ENCODE data around the gene ORMDL3. TPM values are rescaled to one million over a fixed set of nuclear protein-coding genes. Genes with fewer than 3 reads are reported as not detected.

The ORMDL3 gene
- total RNA-seq, 4 donors from 2014 or later, result 17.3 to 36.2 (median 29.6) TPM

DNA sequence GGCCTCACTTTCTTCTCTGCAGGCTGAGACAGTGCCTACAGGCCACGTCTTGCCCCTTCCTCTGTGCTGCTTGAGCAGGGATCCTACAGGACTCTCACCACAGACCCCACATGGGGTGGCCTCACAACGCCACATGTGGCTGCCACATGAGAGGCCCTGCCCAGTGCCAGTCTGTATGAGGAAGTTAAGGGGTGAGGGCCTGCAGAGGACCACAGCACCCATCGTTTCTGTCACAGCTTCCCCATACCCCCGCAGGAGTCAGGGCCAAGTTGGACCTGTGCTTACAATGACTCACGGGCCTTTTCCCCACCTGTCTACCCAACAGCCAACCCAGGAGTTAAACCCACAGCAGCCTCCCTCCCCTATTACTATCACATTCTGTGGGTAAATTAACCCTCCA lies 6.1 kb downstream of the ORMDL3 start:
- no peak for DNase-seq
- H3K27me3 ChIP-seq, result no peaks in the 10 kb centered on the region
- H3K4me3 ChIP-seq, result no peak overlapping the region
- no peak for ATAC-seq
- H3K36me3 ChIP-seq, result peaks cover 0 to 30% of the 10 kb centered on the region in 2 donors
- TF ChIP-seq, protein P1, sequence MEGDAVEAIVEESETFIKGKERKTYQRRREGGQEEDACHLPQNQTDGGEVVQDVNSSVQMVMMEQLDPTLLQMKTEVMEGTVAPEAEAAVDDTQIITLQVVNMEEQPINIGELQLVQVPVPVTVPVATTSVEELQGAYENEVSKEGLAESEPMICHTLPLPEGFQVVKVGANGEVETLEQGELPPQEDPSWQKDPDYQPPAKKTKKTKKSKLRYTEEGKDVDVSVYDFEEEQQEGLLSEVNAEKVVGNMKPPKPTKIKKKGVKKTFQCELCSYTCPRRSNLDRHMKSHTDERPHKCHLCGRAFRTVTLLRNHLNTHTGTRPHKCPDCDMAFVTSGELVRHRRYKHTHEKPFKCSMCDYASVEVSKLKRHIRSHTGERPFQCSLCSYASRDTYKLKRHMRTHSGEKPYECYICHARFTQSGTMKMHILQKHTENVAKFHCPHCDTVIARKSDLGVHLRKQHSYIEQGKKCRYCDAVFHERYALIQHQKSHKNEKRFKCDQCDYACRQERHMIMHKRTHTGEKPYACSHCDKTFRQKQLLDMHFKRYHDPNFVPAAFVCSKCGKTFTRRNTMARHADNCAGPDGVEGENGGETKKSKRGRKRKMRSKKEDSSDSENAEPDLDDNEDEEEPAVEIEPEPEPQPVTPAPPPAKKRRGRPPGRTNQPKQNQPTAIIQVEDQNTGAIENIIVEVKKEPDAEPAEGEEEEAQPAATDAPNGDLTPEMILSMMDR (IDR thresholded peaks at IDR 0.05 in 4 of 5, conservative IDR thresholded peaks at IDR 0.05 in 1 of 5), result no peak
- no peak for TF ChIP-seq POLR2A (IDR thresholded peaks at IDR 0.05)
- H3K27ac ChIP-seq, result no peak overlapping the region
- H3K9me3 ChIP-seq, result no peaks in the 10 kb centered on the region
- intact Hi-C loops (cut with DNase I; ENCODE audit: low total_unique reads), result no loop called here
- in situ Hi-C loops (cut with MboI; ENCODE audit: low sequenced_read_pairs in 4 of 4), result no loop called here
- peaks cover 9 to 14% of the 10 kb centered on the region in 2 donors for H3K4me1 ChIP-seq

DNA sequence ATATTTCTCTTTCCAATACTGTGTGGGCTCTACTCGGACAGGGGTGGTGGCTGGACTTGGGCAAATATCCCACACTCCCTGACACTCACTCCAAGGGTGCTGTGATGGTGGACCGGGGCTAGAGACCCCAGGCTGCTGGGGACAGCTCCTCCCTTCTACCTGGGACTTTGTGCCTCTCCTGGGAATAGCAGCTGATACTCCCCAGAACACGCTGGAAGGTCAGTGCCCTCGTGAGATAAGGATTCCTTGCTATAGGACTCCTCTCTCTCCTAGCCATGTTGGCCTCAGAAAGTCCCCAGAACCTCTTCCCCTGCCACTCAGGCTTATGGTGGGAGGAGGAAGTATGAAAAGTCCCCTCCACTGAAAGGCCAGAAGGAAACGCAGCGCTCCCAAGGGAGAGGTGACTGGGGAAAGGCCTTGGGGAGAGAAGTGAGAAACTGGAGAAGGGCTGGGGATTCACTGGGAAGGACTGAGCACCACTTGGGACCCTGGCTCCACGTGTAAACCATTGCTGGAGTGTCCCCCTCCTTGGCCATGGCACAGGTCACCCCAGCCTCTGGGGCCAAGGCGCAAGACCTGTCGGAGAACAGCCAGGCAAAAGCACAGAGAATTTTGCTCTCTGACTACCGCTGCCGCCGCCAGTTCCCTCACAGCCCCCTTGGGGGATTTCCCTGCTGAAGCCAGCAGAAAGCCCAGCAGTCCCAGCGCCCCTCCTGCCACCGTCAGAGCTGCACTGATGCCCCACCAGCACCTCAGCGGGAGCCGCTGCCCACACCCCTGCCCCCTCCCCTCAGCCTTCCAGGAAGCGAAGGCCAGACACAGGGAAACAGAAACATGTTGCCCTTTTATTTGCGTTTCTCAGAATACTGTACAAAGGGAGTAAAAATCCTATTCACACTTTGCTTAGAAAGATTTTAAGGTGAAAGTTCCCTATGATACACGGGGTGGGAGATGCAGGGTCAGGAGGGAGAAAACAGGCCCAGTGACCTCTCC lies 6.9 kb downstream of the ORMDL3 start:
- in situ Hi-C loops (cut with MboI; ENCODE audit: low sequenced_read_pairs in 4 of 4), result no loop called here

DNA sequence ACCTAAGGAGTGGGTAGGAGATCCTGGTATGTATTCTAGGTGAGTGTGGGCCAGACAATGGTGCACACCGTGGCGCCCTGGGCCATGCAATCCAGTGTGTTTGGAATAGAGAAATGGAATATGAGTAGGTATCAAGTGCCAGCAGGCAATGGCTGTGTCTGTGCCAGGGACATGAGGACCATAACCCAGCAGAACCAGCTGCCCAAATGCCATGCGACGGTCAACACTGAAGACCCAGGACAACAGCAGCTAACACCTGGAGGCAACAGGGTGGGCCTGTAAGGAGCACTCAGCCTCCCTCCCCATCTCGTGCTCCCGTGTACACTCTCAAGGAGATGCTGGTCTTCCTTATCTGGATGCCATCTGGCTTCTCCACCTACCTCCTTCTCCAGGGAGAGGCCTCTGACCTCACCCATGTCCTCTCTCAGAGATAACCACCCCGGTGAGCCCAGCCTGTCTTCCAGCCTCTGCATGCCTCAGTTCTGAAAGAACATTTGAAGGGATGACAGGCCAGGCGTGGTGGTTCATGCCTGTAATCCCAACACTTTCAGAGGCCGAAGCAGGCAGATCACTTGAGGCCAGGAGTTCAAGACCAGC lies 8.2 kb downstream of the ORMDL3 start:
- no peak for DNase-seq
- TF ChIP-seq, protein P1 (IDR thresholded peaks at IDR 0.05 in 4 of 5, conservative IDR thresholded peaks at IDR 0.05 in 1 of 5), result no peak
- TF ChIP-seq POLR2A (IDR thresholded peaks at IDR 0.05), result no peak
- Histone ChIP-seq H3K27ac (no peak overlapping the region), H3K36me3 (peaks cover 0 to 30% of the 10 kb centered on the region in 2 donors), H3K27me3 (no peaks in the 10 kb centered on the region), H3K4me1 (peaks cover 0 to 2% of the 10 kb centered on the region in 2 donors), H3K9me3 (no peaks in the 10 kb centered on the region), H3K4me3 (no peak overlapping the region)
- in situ Hi-C loops (cut with MboI; ENCODE audit: low sequenced_read_pairs in 4 of 4), result no loop called here
- intact Hi-C loops (cut with DNase I; ENCODE audit: low total_unique reads), result no loop called here
- ATAC-seq, result no peak

More for the DNA sequence above, 6.9 kb downstream of the ORMDL3 start:
- Histone ChIP-seq H3K27me3 (no peaks in the 10 kb centered on the region), H3K9me3 (no peaks in the 10 kb centered on the region), H3K4me3 (no peak overlapping the region), H3K27ac (no peak overlapping the region), H3K36me3 (peaks cover 0 to 30% of the 10 kb centered on the region in 2 donors), H3K4me1 (peaks cover 1 to 10% of the 10 kb centered on the region in 2 donors)
- intact Hi-C loops (cut with DNase I; ENCODE audit: low total_unique reads), result no loop called here
- ATAC-seq (no peak), DNase-seq (no peak)
- no peak for TF ChIP-seq POLR2A (IDR thresholded peaks at IDR 0.05)
- TF ChIP-seq, protein P1 (IDR thresholded peaks at IDR 0.05 in 4 of 5, conservative IDR thresholded peaks at IDR 0.05 in 1 of 5), result no peak

DNA sequence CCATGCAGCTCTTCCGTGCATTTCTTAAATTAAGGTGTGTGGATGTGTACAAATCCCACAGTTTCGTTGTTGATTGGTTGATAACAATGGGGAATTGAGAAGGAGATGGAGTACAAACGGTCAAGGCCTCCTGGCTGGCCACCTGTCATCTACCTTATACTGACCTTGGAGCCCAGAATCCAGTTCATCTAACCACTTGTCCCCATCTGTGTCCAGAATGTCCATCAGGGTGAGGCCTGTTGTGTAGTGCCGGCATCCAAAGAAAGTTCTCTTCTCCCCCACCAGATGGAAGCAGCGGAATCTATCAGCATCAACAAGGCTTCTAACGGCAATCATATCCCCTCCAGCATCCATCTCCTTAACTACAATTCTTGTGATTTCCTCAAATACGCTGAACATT lies 10.5 kb downstream of the ORMDL3 start:
- in situ Hi-C loops (cut with MboI; ENCODE audit: low sequenced_read_pairs in 4 of 4) (no loop called here), intact Hi-C loops (cut with DNase I; ENCODE audit: low total_unique reads) (no loop called here)
- Histone ChIP-seq H3K27ac (no peak overlapping the region), H3K4me3 (no peak overlapping the region), H3K36me3 (peaks cover 0 to 10% of the 10 kb centered on the region in 2 donors), H3K9me3 (no peaks in the 10 kb centered on the region), H3K4me1 (no peaks in the 10 kb centered on the region), H3K27me3 (no peaks in the 10 kb centered on the region)
- TF ChIP-seq, protein P1 (IDR thresholded peaks at IDR 0.05 in 4 of 5, conservative IDR thresholded peaks at IDR 0.05 in 1 of 5), result no peak
- no peak for TF ChIP-seq POLR2A (IDR thresholded peaks at IDR 0.05)
- ATAC-seq (no peak), DNase-seq (no peak)

Data from gastrocnemius medialis (tissue), 4 donors.